ENCODE measurements around the gene TBC1D10A. TPM values are rescaled to one million over a fixed set of nuclear protein-coding genes. Genes with fewer than 3 reads are reported as not detected.

TBC1D10A gene
- total RNA-seq, 4 donors from 2014 or later, result 38.3 to 49.2 (median 43.0) TPM

GRCh38 chr22:30320021-30320556 is 6.7 kb downstream of the TBC1D10A start:
- TF ChIP-seq EP300 (IDR thresholded peaks at IDR 0.05) (no peak), POLR2AphosphoS5 (IDR thresholded peaks at IDR 0.05) (no peak), POLR2A (IDR thresholded peaks at IDR 0.05) (no peak)
- TF ChIP-seq, protein P1, sequence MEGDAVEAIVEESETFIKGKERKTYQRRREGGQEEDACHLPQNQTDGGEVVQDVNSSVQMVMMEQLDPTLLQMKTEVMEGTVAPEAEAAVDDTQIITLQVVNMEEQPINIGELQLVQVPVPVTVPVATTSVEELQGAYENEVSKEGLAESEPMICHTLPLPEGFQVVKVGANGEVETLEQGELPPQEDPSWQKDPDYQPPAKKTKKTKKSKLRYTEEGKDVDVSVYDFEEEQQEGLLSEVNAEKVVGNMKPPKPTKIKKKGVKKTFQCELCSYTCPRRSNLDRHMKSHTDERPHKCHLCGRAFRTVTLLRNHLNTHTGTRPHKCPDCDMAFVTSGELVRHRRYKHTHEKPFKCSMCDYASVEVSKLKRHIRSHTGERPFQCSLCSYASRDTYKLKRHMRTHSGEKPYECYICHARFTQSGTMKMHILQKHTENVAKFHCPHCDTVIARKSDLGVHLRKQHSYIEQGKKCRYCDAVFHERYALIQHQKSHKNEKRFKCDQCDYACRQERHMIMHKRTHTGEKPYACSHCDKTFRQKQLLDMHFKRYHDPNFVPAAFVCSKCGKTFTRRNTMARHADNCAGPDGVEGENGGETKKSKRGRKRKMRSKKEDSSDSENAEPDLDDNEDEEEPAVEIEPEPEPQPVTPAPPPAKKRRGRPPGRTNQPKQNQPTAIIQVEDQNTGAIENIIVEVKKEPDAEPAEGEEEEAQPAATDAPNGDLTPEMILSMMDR (IDR thresholded peaks at IDR 0.05), result no peak
- peaks cover 9% of the 10 kb centered on the region for H3K36me3 ChIP-seq
- H3K4me1 ChIP-seq, result peaks cover 87% of the 10 kb centered on the region
- H3K27ac ChIP-seq, result no peak overlapping the region
- no peak for DNase-seq (ENCODE audit: low spot score in 2 of 2)
- H3K27me3 ChIP-seq, result no peaks in the 10 kb centered on the region
- H3K4me3 ChIP-seq, result no peak overlapping the region
- no peaks in the 10 kb centered on the region for H3K9me3 ChIP-seq
- 91% methylated on average over 3 of the region's 3 CpGs for WGBS

DNA sequence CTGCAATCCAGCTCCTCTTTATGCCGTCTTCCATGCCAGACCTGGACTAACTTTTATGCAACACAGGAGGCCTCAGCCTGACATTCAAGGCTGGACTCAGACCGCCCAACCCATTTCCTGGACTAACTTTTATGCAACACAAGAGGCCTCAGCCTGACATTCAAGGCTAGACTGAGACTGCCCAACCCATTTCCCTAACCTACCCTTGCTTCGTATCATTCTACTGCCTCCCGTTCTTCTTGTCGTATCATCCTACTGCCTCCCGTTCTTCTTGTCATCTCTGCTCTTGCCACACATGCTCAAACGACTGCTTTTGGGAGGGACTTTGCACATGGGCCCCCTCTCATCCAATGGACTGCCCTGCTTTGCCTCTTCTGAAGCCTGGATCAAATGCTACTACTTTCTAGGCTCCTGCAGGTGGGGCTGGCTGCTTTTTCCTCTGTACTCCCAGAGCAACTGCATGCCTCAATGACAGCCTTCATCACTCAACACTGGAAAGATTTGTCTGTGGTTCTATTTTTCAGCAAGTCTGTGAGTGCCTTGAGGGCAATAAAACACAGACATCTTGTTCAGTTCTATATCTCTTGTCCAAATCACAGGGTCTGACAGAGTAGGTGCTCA is 7.8 kb downstream of the TBC1D10A start:
- 75% methylated on average over 7 of the region's 7 CpGs for WGBS
- Histone ChIP-seq H3K4me1 (peaks cover 87% of the 10 kb centered on the region), H3K27me3 (no peaks in the 10 kb centered on the region), H3K27ac (peak overlapping the region; percentile 13), H3K4me3 (no peak overlapping the region), H3K36me3 (peaks cover 12% of the 10 kb centered on the region), H3K9me3 (no peaks in the 10 kb centered on the region)
- no peak for TF ChIP-seq POLR2A (IDR thresholded peaks at IDR 0.05)
- TF ChIP-seq, protein P1 (IDR thresholded peaks at IDR 0.05), result no peak
- no peak for TF ChIP-seq POLR2AphosphoS5 (IDR thresholded peaks at IDR 0.05)
- TF ChIP-seq EP300 (IDR thresholded peaks at IDR 0.05), result no peak
- DNase-seq (ENCODE audit: low spot score in 2 of 2), result no peak

GRCh38 chr22:30317778-30318177 is 9.0 kb downstream of the TBC1D10A start:
- TF ChIP-seq, protein P1 (IDR thresholded peaks at IDR 0.05), result no peak
- TF ChIP-seq POLR2A (IDR thresholded peaks at IDR 0.05) (no peak), EP300 (IDR thresholded peaks at IDR 0.05) (no peak), POLR2AphosphoS5 (IDR thresholded peaks at IDR 0.05) (no peak)
- H3K36me3 ChIP-seq, result peaks cover 12% of the 10 kb centered on the region
- WGBS, result 100% methylated on average over 1 of the region's 1 CpG
- no peaks in the 10 kb centered on the region for H3K9me3 ChIP-seq
- H3K27ac ChIP-seq, result no peak overlapping the region
- H3K27me3 ChIP-seq, result no peaks in the 10 kb centered on the region
- H3K4me3 ChIP-seq, result no peak overlapping the region
- H3K4me1 ChIP-seq, result peaks cover 94% of the 10 kb centered on the region
- no peak for DNase-seq (ENCODE audit: low spot score in 2 of 2)

- TF ChIP-seq, protein P1 (IDR thresholded peaks at IDR 0.05), result no peak
- TF ChIP-seq EP300 (IDR thresholded peaks at IDR 0.05) (no peak), POLR2A (IDR thresholded peaks at IDR 0.05) (no peak), POLR2AphosphoS5 (IDR thresholded peaks at IDR 0.05) (no peak)
- WGBS, result 93% methylated on average over 2 of the region's 2 CpGs
- Histone ChIP-seq H3K27ac (no peak overlapping the region), H3K4me3 (no peak overlapping the region), H3K9me3 (no peaks in the 10 kb centered on the region), H3K27me3 (no peaks in the 10 kb centered on the region), H3K36me3 (peaks cover 12% of the 10 kb centered on the region), H3K4me1 (peaks cover 98% of the 10 kb centered on the region)
- no peak for DNase-seq (ENCODE audit: low spot score in 2 of 2)
These were observed 10.7 kb downstream of the TBC1D10A start for GRCh38 chr22:30315962-30316576.

GRCh38 chr22:30314915-30315314 is 11.8 kb downstream of the TBC1D10A start:
- WGBS, result 86% methylated on average over 4 of the region's 8 CpGs
- no peak overlapping the region for H3K4me3 ChIP-seq
- peak overlapping the region; percentile 5 for H3K27ac ChIP-seq
- no peaks in the 10 kb centered on the region for H3K27me3 ChIP-seq
- H3K4me1 ChIP-seq, result peaks cover 98% of the 10 kb centered on the region
- TF ChIP-seq, protein P1 (IDR thresholded peaks at IDR 0.05), result no peak
- TF ChIP-seq POLR2A (IDR thresholded peaks at IDR 0.05), result no peak
- peaks cover 10% of the 10 kb centered on the region for H3K36me3 ChIP-seq
- H3K9me3 ChIP-seq, result no peaks in the 10 kb centered on the region
- no peak for DNase-seq (ENCODE audit: low spot score in 2 of 2)
